SKM-1 (cell line): ENCODE data around the gene SLC4A5.
"Not testable (repeated sequence)": the region's sequence is repeated elsewhere in the genome, so short reads cannot be mapped to it uniquely, and the experiment has no call there.

Experiments used
- DNase-seq: peaks from one replicate; lab custom pipeline; 2025; ENCODE audit not compliant: unreplicated experiment; lab: John Stamatoyannopoulos, UW

The SLC4A5 gene

GRCh38 chr2:74368499-74368898 lies 25.3 kb upstream of the SLC4A5 start:
- no peak for DNase-seq

DNA sequence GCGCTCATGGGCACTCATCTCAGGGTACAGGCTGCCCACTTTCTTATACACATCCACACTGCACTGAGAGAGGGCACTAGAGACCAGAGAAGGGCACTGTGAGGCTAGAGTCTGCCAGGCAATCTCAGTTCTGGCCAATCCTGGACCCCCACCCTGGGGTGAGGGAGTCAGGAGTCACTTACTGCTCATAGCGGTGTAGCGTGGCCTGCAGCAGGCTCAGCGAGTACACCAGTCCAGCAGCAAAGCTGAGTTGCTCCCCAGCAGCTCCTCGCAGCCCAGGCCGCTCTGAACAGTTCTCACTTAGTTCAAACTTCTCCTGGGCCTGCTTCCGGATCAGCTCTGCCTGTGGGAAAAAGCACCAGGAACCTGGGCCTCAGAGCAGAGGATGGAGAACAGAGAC lies 24.6 kb upstream of the SLC4A5 start:
- no peak for DNase-seq

DNA sequence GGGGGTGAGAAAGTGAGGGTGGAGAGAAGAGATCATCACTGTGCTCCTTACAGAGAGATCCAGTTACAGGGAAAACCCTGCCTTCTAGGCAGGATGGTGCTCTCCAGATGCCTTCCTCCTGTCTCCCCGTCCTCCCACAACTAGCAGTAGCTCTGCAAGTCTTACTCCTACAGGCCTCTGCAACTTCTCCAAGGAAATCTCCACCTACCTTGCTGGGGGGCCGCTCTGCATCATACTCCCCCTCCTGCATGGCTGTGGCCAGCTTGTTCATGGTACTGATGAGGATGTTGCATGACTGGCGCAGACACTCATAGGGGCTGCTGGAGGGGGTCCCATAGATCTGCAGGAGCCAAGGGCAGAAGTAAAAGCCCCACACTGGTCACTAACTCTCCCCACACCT lies 22.8 kb upstream of the SLC4A5 start:
- no peak for DNase-seq

GRCh38 chr2:74364533-74365505 lies 21.6 kb upstream of the SLC4A5 start:
- DNase-seq: no peak

DNA sequence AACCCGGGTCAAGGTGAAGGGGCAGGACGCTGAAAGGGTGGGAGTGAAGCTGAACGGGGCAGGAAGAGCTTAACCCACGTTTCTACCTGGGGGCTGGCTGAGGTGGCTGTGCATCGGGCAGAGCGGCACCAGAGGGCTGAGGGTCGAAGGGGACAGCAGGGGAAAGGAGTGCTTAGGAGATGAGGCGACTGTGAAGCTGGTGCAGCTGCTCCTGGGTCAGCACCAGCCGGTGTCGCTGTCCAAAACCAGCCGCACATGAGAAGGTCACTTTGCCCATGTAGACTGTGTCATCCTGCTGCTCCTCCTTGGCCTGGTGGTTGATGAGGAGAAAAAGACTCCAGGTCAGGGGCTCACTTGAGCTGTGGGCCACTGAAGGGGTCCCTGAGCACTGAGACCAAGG lies 18.1 kb upstream of the SLC4A5 start:
- no peak for DNase-seq

- no peak for DNase-seq
Measured at GRCh38 chr2:74357627-74358026, 14.4 kb upstream of the SLC4A5 start.

DNA sequence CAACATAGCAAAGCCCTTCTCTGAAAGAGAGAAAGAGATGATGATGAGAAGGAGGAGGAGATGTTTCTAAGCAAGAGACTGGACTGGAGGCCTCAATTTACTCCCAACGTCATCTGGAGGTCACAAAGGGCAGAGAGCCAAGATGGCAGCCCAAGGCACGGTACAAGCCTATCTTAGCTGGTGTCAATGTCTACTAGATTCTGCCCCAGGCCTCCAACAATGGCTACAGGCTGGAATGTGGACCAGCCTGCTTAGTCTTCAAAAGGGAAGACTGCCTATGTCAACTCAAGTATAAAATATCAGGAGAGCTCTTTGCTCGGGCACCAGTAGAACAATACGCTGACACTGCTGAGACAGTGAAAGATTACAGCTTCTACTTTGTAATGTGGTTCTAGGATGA lies 6.7 kb upstream of the SLC4A5 start:
- DNase-seq: no peak

GRCh38 chr2:74347742-74348141 lies 4.5 kb upstream of the SLC4A5 start:
- DNase-seq: no peak

DNA sequence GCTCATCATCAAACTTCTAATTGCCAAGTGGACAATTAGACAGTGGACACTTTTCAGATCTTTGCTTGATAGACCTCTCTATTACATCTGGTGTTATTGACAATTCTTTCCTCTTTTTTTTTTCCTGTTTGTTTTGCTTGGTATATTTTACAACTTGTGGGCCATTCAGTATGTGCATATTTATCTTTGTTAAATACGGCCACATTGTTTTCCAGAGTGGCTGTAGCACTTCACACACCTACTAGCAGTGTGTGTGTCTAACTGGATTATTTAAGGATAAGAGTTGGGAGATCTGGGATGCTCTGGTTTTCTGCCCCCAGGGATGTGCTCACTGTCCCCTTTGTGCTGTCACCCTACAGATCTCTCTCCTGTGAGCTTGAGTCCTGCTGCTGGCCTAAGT lies 4.1 kb upstream of the SLC4A5 start:
- DNase-seq: no peak

GRCh38 chr2:74345272-74345943 lies 2.2 kb upstream of the SLC4A5 start:
- no peak for DNase-seq

GRCh38 chr2:74336227-74336626 lies 7.0 kb downstream of the SLC4A5 start:
- not testable (repeated sequence) for DNase-seq

DNA sequence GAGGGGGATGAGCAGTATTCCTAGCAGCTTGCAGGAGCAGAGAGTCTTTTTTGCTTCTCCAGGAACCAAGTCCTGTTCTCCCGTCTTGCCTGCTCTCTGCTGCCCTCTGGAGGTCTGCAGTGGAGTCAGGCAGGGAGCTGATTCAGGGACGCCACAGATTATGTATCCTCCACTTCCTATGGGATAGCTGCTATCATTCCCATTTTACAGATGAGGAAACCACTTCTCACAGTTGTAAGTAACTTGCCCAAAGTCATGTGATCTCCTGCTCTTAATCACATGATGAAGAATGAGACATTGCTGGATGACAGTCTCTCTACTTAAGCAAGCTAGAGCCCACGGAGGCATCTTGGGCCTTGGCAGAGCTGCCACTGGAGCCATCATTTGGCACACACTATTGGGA lies 8.3 kb downstream of the SLC4A5 start:
- peak; percentile 57 for DNase-seq

GRCh38 chr2:74333896-74334586 lies 9.2 kb downstream of the SLC4A5 start:
- DNase-seq: no peak

- DNase-seq: peak; percentile 21
Measured at GRCh38 chr2:74333175-74333574, 10.0 kb downstream of the SLC4A5 start.

DNA sequence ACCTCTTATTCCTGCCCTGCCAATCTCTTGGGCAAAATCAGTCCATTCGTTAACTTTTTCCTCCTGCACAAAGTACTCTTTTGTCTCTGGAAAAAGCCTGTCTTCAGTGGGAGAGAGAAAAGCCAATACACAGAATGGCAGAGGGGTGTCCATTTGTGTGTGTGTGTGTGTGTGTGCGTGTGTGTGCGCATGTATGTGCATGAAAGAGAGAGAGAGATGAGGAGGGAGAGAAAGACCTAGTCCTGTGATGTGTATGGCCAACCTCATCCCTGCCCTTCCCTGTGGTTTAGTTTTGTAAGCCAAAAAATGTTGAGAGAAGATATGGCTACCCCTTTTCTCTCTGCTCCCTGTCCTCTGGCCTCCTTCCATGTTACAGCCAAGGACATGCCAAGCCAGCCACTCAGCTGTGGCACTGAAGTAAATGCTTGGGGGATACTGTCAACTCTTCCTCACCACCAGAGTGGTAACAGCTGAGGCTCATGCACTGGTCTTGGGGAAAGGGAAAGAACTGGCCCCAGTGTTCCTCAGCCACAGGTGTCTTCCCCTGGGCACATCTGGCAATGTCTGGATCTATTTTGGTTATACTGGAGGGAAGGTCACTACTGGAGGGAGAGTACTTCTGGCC lies 10.6 kb downstream of the SLC4A5 start:
- no peak for DNase-seq

- DNase-seq: no peak
Measured at GRCh38 chr2:74328573-74328972, 14.6 kb downstream of the SLC4A5 start.

- no peak for DNase-seq
Measured at GRCh38 chr2:74328074-74328473, 15.1 kb downstream of the SLC4A5 start.

DNA sequence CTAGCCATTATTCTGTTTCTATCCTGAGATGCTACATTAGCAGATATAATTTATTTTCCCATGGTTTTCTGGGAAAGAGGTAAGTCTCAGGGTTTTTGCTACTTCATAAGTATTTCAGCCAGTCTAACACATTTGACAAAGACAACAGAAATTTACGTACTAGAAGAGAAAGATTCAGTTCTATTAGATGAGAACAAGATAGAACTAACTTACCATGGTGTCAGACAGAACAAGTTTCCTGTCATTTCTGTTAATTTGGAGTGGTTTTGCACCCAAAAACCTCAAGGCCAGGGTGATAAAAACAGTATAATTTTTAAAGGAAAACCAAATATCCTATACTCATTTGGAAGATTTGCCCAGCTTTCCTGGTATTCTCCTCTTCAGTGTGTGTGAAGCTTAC lies 15.6 kb downstream of the SLC4A5 start:
- DNase-seq: no peak

GRCh38 chr2:74327199-74327598 lies 16.0 kb downstream of the SLC4A5 start:
- no peak for DNase-seq

DNA sequence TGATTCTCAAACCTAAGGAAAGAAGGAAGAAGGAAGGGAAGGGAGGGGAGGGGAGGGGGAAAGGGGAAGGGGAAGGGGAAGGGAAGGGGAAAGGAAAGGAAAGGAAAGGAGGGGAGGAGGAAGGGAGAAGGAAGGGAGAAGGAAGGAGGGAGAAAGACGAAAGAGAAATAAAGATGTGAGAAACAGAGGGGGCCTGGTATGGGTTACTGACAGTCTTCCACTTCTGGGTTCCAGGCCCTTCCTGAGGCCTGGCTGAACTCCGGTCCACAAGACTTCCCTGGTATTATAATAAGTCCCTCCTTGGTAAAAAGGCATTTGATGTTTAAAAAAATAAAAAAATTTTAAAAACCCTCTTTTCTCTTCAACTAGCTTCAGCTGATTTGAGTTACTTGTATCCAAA lies 17.4 kb downstream of the SLC4A5 start:
- DNase-seq: no peak

- DNase-seq: no peak
Measured at GRCh38 chr2:74321737-74322136, 21.5 kb downstream of the SLC4A5 start.
